HG03457 (cell line): Measurements from ENCODE around the gene TASP1.
"Not testable (repeated sequence)": the region's sequence is repeated elsewhere in the genome, so short reads cannot be mapped to it uniquely, and the experiment has no call there.

Source experiments
- ATAC-seq: cut with Tn5 transposase; IDR thresholded peaks from one replicate; pipeline ENCODE4 v1.9.1; 2021; ENCODE audit warnings: moderate number of reproducible peaks; ENCODE audit not compliant: unreplicated experiment

The TASP1 gene

DNA sequence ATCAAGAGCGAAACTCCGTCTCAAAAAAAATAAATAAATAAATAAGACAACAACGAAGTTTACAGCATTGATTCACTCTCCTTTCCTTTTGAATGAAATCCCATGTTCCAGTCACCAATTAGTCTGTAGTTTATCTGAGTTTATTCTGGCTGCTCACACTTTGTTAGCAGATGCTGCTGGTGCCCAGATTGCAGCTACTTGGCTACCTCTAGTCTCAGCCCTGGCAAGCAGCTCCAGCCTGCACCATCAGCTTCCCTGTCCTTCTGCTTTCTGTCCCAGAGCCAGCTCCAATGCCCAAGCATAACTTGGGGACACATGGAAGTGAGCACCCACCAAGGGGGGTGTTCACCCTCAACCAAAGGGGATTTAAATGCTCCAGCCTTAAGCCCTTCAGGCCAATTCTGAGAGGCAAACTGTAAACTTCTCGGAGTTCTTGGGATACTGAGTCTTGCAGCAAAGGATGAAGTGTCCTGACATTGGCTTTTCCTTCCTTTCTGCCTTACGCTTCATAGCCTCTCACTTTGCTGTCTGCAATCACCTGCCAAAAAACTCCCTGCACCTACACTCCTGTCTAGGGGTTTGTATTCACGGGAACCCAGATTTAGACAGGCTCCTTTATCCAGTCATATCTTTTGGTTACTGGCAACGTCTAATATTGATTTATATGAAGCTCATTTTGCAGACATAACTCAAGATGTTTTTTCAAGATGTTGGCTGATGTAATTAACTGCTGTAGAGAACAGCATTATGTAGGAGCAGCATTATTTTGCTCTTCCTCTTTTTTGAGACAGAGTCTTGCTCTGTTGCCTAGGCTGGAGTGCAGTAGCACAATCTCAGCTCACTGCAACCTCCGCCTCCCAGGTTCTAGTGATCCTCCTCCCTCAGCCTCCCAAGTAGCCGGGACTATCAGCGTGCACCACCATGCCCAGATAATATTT, 9.8 kb upstream of the TASP1 start:
- no peak for ATAC-seq

DNA sequence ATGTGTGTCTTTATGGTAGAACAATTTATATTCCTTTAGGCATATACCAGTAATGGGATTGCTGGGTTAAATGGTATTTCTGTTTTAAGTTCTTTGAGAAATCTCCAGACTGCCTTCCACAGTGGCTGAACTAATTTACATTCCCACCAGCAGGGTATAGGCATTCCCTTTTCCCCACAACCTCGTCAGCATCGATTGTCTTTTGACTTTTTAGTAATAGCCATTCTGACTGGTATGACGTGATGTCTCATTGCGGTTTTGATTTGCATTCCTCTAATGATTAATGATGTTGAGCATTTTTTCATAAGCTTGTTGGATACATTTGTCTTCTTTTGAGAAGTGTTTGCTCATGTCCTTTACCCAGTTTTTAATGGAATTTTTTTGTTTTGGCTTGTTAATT, 5.3 kb upstream of the TASP1 start:
- no peak for ATAC-seq

DNA sequence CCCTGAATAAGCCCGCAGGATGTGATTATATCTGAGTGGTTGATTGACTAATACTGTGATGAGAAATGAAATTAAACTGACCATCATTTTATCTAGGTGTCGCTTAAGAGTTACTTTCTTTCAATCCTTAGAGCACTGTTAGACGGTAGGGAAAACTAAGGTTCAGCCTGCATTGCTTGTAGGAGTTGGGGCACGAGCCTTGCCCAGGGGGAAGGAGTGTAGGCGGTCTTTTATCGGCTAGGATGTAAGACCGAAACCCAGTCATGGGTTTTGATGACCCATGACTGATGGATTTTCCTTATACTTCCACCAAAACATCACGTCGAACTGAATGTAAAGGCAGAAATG, 392 bp upstream of the TASP1 start:
- ATAC-seq, result no peak

DNA sequence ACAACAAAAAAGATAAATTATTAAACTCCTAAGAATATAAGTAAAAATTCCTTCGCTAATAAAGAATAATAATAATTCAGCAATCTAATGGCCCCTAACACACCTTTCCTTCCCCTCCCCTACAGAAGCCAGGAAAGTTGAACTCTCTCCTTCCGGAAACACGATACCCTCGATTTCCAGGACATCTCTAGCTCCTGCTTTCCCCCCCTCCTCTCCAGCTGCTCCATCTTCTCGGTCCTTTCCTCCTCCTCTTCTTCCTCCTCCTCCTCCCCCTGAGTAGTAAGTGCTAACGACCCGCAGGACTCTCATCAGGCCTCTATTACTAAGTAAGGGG, 603 bp downstream of the TASP1 start:
- ATAC-seq, result no peak

DNA sequence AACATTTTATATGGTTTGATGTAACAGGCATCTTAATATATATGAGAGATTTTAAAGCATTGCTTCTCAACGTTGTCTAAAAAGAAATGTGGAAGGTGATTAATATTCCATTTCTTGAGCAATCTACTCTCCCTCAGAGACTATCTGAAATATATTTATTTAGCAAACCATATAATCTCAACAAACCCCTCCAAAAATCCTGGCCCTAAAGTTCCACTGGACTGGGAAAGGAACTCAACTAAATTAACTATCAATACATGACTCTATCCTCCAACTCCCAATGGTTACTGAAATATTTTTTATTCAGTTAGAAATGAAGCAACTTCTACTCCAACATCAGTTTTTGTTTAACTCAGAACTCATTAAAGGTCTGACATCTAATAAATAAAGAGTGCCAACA, 6.3 kb downstream of the TASP1 start:
- no peak for ATAC-seq

DNA sequence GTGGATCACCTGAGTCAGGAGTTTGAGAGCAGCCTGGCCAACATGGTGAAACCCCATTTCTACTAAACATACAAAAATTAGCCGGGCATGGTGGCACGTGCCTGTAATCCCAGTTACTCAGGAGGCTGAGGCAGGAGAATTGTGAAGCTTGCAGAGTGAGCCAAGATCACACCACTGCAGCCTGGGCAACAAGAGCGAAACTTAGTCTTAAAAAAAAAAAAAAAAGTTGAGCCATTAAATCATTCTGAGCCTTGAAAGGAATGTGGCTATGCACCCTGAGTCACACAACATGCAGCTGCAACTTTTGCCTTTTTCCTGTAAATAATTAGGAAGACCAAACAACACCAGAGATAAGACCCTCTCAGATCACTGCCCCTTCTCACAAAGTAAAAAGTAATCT, 11.2 kb downstream of the TASP1 start:
- ATAC-seq, result not testable (repeated sequence)

DNA sequence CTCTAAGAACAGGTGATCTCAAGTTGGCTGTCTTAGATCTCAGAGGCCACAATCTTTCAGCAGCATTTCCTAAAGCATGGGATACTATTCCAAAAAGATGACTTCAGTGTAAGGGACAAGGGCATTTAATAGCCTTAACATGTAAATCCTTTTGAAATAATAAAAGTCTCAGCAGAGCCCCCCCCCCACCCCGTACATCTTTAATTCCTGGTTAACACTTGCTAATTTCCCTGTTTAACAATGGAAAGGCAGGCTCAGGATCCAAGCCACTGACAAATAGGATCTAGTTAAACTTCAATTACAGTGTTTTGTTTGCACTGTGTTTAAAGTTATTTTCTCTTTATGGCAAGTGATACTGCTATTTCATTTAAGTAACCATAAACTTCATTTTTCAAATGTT, 12.0 kb downstream of the TASP1 start:
- ATAC-seq, result no peak

DNA sequence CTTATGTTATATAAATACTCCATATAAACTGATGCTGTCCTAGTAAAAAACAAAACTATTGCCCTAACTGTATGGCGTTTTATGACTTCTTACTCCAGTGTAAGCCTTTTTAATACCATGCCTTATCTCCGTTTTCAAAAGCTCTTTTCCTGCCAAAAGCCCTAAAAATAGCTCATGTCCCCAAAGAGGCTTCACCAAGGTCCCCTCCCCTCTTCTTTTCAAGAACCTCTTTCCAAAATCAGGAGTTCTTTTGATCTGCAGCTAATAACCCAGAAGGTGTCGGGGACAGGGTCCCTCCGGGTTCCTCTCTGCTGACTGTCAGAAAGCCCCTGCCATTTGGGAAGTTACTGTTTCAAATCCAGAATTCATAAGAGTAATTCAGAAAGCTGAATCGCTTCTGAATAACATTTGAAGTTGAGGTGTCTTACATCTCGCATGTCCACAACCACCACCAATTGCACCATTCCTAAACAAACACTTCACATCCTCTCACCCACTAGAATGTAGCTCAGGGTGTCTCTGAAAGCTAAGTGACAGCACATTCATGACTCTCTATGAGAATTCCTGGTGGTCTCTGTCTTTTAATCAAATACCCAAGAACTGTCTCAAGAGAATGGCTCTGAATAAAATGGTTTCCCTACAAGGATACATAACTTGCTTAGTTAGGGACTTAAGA, 13.3 kb downstream of the TASP1 start:
- ATAC-seq, result no peak

DNA sequence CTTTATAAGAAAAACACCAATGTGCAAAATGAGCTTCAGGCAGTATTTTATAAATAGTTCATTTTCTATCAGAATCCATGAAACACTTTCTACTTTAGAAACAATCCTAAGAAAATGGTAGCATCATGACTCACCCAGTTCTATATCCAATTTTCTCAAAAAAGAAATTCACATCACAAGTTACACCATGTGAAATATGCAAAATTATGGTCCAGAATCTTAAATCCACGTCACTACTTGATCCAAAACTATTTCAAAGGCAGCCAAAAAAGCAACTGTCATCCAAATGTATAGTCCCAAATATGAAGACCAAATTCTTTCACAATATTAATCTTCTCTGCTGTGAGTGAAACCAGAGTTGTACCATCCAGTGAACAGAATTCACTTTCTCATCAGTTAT, 19.3 kb downstream of the TASP1 start:
- ATAC-seq, result not testable (repeated sequence)

DNA sequence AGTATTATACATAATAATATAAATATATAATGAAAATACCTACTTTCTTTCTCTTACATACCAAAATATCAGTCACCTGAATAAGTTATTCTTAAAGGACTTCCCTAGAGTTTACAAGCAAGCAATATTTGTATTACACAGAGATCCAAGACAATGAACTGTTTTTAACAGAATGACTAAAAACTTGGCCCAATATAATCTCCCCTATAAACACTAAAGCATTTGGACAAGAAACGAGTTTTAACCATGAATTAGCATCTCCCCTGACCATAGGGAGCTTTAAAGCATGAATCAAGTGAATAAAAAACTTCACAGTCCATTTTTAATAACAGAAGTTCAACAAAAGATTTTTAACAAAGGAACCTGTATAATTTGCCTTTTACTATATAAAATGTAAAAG, 20.3 kb downstream of the TASP1 start:
- not testable (repeated sequence) for ATAC-seq

DNA sequence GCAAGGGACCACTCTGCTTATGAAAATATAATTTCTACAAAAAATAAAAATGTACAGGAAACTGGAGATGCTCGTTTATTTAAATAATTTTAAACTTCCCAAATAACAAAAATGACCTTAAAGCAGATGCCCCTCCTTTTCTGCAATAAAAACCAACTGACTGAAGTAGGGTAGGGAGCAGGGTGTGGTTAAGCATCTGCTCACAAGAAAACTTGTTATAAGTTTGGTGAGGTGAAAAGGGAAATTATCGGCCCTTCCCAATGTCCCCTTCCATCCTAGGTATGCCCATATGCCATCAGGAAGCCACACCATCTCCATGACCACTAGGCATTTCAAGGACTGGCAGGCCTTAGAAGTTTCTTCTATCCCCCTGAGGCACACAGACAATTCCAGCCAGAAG, 21.1 kb downstream of the TASP1 start:
- ATAC-seq, result not testable (repeated sequence)

DNA sequence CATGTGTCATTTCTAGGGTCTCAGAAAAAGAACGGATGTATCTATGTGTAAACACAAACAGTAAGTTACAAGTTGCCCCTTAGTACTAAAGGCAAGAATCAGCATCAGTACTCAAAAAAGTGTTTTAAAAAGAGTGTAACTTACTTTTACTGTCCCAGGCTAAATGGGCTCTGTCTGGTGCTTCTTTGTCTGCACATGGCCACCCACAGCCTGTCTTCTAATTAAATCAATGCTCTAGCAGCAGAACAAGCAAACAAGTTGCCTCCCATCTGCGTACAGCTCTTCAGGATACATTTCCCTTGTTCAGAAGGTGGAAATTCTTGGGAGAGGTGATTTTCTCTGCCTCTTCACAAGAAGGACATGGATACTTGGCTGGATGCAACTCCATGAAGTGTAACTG, 22.0 kb downstream of the TASP1 start:
- not testable (repeated sequence) for ATAC-seq

DNA sequence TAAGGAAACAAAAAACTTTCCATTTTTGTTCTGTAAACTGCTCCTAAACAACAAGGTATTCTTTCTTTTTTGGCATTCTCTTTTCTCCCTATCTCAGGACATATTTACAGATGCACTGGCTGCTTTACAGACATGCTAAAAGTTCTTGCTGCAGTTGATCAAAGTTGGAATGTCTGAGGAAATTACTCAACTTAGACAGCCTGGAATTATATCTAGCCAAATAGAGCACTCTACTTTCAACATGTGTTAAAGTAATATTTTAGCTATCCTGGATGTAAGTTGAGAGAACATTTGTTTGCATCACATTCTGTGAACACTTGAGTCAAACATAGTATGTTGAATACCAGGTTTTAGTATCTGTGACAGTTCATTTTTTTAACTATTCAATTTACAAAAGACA, 24.8 kb downstream of the TASP1 start:
- no peak for ATAC-seq

DNA sequence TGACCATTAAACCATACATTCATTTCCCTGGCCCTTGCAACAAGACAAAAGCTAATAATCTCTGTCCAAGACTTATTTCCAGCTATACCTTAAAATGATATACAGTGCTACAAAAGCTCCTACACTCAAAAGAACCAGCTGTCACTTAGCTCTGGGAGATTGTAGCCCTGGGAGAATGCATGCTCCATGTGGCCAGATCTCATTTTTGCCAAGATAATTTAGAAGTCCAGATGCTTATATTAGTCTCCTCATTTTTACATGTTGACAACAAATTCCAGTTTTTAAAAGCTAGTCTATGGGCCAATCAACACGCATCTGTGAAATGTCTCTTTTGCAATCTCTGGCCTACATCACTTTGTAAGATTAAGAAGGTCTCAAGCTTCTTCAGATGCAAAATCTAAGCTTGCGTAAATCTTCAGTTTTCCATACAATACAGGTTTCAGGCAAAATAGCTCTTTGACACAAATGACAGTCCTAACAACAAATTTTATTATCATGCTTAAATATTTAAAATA, 27.1 kb downstream of the TASP1 start:
- ATAC-seq, result no peak

DNA sequence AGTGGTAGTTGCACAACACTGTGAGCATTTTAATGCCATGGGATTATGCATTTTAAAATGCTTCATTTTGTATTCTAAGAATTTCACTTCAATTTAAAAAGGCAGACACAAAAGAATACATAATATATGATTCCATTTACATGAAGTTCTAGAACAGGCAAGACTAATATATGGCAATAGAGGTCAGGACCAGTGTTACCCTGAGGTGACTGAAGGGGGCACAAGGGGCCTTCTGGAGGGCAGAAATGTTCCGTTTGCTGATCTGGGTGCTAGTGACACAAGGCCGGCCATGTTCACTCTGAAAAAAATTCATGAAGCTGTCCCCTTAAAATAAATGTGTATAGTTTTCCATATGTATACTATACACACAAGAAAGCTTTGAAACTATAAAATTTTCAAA, 28.5 kb downstream of the TASP1 start:
- no peak for ATAC-seq

DNA sequence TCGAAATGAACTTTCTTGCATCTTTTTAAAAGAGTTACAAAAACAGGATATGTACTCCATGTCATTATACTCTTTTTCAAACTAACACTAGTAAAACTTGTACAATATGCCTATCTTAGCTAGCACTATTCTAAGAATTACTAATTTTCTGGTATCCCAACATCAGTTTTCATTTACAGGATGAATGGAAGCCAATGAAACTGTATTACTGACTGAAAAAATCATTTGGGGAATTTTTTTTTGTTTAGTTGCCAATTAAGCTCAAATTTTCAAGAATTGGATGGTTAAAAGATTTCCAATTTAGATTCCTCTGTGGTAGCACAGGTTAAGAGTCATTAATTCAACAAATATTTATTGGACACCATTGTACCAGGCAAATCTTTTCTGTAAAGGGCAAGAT, 30.7 kb downstream of the TASP1 start:
- ATAC-seq, result no peak

DNA sequence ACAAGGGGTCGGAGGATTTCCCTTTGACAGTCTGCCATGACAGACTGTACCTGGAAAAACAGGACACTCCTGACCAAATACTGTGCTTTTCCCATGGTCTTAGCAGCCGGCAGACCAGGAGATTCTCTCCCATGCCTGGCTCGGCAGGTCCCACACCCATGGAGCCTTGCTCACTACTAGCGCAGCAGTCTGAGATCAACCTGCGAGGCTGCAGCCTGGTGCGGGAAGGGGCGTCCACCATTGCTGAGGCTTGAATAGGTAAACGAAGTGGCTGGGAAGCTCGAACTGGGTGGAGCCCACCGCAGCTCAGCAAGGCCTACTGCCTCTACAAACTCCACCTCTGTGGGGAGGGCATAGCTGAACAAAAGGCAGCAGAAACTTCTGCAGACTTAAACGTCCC, 45.3 kb downstream of the TASP1 start:
- ATAC-seq, result not testable (repeated sequence)

DNA sequence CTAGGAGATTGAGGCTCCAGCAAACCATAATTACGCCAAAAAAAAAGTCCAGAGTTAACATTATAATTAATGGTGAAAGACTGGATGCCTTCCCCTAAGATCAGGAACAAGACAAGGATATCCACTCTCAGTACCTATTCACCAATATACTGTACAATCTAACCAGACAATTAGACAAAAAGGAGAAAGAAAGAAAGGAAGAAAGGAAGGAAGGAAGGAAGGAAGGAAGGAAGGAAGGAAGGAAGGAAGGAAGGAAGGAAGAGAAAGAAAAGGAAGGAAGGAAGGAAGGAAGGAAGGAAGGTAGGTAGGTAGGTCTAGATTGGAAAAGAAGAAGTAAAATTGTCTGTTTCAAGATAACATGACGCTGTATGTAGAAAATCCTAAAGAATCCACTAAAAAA, 50.7 kb downstream of the TASP1 start:
- no peak for ATAC-seq

DNA sequence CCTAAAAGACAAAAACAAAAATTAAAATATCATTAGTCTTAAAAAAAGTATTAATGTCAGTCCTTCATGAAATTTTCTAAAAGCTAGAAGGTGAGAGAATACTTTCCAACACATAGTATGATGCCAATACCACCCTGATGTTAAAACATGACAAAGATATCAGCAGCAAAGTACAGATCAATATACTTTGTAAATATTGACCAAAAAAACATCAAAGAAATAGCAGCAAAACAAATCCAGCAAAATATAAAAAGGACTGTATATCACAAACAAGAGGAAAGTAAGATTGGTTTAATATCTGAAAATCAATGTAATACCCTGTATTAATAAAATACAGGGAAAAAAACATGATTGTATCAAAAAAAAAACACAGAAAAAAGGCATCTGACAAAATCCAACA, 51.4 kb downstream of the TASP1 start:
- no peak for ATAC-seq

DNA sequence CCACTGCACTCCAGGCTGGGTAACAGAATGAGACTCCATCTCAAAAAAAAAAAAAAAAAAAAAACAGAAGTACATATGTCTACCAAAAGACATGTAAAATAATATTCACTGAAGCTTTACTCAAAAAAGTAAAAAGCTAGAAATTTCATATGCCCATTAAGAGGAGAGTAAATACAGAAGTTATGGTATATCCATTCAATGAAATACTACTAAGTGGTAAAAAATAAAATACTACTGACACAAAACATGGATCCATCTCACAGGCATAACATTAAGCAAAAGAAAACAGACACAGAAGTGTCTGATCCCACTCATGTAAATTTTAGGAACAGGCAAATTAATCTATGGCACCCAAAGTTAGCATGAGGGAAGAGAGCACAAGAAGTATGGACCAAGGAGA, 52.6 kb downstream of the TASP1 start:
- no peak for ATAC-seq

DNA sequence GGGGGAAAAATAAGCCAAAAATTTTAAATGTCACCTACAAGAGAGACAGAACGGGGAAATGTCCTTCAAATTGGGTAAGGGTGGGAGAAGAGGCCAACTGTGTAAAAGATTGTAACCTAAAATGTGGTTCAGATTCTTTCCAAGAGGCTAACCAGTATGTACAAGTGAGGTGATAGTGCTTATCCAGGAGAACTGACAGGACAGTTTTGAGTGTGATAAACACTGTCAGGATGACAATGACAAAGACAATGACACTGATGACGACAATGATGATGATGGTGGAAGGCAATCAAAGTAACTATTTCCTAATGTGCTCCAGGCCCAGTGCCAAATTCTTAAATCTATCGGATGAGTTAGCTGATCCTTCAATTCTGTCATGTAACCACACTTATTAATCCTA, 57.3 kb downstream of the TASP1 start:
- no peak for ATAC-seq

DNA sequence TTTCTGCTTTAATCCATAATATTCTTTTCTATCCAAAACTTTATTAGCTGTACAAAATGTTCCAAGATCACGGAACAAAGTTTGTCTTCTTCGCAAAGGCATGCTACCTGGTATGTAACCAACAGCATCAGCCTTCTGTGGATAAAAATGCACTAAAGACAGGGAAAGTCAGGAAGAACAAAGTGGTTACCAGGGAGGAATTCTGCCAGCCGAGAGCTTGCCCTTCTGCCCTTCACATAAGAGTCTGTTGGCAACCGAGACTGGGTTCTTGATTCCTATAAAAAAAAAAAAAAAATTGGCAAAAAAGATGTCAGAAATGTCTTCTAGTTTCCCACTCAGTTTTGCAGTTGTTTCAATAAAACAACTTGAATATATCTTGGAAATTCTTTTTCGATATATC, 58.0 kb downstream of the TASP1 start:
- ATAC-seq, result no peak
